ENCODE measurements around the gene FOXP1. TPM values are rescaled to one million over a fixed set of nuclear protein-coding genes. Genes with fewer than 3 reads are reported as not detected.

The FOXP1 gene
- total RNA-seq, 1 experiment from 2014 or later, result 2.9 TPM

DNA sequence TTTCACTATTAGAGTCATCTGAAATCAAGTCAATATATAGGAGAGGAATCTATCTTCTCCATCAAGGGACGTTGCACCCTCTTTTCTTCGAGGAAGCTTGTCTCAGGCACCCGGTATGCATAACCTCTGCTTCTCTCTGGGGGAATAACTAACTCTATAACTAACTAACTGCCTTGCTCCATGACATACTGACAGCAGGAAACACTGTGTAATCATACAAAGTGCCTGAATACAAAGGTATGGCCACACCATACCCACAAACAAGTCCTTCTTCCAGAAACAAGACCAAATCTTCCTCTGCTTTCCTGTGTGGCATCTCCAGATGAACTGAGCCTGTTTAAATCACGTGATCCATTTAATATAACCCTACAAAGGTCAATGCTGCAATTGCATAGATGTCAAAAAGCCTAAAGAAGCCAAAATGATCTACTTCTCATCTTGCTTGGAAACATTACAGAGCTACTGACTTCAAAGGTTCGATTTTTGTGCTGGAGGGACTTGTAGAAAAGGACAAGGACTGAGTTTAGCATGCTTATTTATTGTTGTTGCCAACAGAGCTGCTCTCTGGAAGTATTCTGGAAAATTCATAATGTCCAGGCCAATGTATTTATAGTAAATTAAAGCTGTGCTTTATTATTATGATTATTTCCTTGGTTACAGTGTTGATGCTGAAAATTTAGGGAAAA lies 380.5 kb downstream of the FOXP1 start:
- POLR2A ChIA-PET, result no interaction called here
- no peak for TF ChIP-seq TCF7L2 (IDR thresholded peaks at IDR 0.05; ENCODE audit: low read depth, low read length)
- no peak for TF ChIP-seq POLR2AphosphoS5 (IDR thresholded peaks at IDR 0.05; ENCODE audit: low read depth, low read length)
- TF ChIP-seq CTCF (IDR thresholded peaks at IDR 0.05), result no peak
- TF ChIP-seq SIN3A (IDR thresholded peaks at IDR 0.05; ENCODE audit: borderline replicate concordance, insufficient read depth, low read depth, low read length), result no peak
- TF ChIP-seq, protein P1, sequence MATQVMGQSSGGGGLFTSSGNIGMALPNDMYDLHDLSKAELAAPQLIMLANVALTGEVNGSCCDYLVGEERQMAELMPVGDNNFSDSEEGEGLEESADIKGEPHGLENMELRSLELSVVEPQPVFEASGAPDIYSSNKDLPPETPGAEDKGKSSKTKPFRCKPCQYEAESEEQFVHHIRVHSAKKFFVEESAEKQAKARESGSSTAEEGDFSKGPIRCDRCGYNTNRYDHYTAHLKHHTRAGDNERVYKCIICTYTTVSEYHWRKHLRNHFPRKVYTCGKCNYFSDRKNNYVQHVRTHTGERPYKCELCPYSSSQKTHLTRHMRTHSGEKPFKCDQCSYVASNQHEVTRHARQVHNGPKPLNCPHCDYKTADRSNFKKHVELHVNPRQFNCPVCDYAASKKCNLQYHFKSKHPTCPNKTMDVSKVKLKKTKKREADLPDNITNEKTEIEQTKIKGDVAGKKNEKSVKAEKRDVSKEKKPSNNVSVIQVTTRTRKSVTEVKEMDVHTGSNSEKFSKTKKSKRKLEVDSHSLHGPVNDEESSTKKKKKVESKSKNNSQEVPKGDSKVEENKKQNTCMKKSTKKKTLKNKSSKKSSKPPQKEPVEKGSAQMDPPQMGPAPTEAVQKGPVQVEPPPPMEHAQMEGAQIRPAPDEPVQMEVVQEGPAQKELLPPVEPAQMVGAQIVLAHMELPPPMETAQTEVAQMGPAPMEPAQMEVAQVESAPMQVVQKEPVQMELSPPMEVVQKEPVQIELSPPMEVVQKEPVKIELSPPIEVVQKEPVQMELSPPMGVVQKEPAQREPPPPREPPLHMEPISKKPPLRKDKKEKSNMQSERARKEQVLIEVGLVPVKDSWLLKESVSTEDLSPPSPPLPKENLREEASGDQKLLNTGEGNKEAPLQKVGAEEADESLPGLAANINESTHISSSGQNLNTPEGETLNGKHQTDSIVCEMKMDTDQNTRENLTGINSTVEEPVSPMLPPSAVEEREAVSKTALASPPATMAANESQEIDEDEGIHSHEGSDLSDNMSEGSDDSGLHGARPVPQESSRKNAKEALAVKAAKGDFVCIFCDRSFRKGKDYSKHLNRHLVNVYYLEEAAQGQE (IDR thresholded peaks at IDR 0.05; ENCODE audit: insufficient read depth in 1 of 2, low read depth in 2 of 2, low read length in 1 of 2), result no peak
- no peaks in the 10 kb centered on the region for H3K9me3 ChIP-seq (ENCODE audit: control insufficient read depth, insufficient read depth, low read depth, low read length)
- no peak overlapping the region for H3K27ac ChIP-seq (ENCODE audit: low read length)
- H3K4me3 ChIP-seq (ENCODE audit: low read depth in 2 of 2, low read length in 2 of 2), result no peak overlapping the region
- H3K27me3 ChIP-seq (ENCODE audit: control insufficient read depth, insufficient read depth, low read length), result no peaks in the 10 kb centered on the region
- DNase-seq (ENCODE audit: low read depth, low spot score) (no peak), ATAC-seq (no peak)
- H3K4me1 ChIP-seq (ENCODE audit: control insufficient read depth, insufficient read depth, low read length), result no peaks in the 10 kb centered on the region
- CTCF ChIA-PET, result no interaction called here
- in situ Hi-C loops (cut with HindIII; ENCODE audit: low pct_unique_long_range_greater_than_20kb, low sequenced_read_pairs) (no loop called here), intact Hi-C loops (cut with micrococcal nuclease; ENCODE audit: unreplicated experiment) (no loop called here)
- no TSS peak for BruUV-seq (replicated peaks)
- H3K36me3 ChIP-seq (ENCODE audit: control insufficient read depth, insufficient read depth, low read length), result no peaks in the 10 kb centered on the region

GRCh38 chr3:71201939-71202338 lies 381.6 kb downstream of the FOXP1 start:
- TF ChIP-seq, protein P1 (IDR thresholded peaks at IDR 0.05; ENCODE audit: insufficient read depth in 1 of 2, low read depth in 2 of 2, low read length in 1 of 2), result no peak
- TF ChIP-seq TCF7L2 (IDR thresholded peaks at IDR 0.05; ENCODE audit: low read depth, low read length) (no peak), POLR2AphosphoS5 (IDR thresholded peaks at IDR 0.05; ENCODE audit: low read depth, low read length) (no peak), SIN3A (IDR thresholded peaks at IDR 0.05; ENCODE audit: borderline replicate concordance, insufficient read depth, low read depth, low read length) (no peak), CTCF (IDR thresholded peaks at IDR 0.05) (no peak)
- no peaks in the 10 kb centered on the region for H3K4me1 ChIP-seq (ENCODE audit: control insufficient read depth, insufficient read depth, low read length)
- no peak for DNase-seq (ENCODE audit: low read depth, low spot score)
- BruUV-seq (replicated peaks), result no TSS peak
- ChIA-PET POLR2A (no interaction called here), CTCF (no interaction called here)
- no peak overlapping the region for H3K27ac ChIP-seq (ENCODE audit: low read length)
- intact Hi-C loops (cut with micrococcal nuclease; ENCODE audit: unreplicated experiment), result no loop called here
- in situ Hi-C loops (cut with HindIII; ENCODE audit: low pct_unique_long_range_greater_than_20kb, low sequenced_read_pairs), result no loop called here
- H3K27me3 ChIP-seq (ENCODE audit: control insufficient read depth, insufficient read depth, low read length), result no peaks in the 10 kb centered on the region
- no peak overlapping the region for H3K4me3 ChIP-seq (ENCODE audit: low read depth in 2 of 2, low read length in 2 of 2)
- H3K9me3 ChIP-seq (ENCODE audit: control insufficient read depth, insufficient read depth, low read depth, low read length), result no peaks in the 10 kb centered on the region
- no peaks in the 10 kb centered on the region for H3K36me3 ChIP-seq (ENCODE audit: control insufficient read depth, insufficient read depth, low read length)
- ATAC-seq, result no peak

All from Panc1 (cell line).